HG03139 (cell line): Measurements from ENCODE around the gene NRP1.
A peak's percentile ranks its signal among the peaks of the same experiment; 100 is the strongest.

ENCODE experiments used
- ATAC-seq: cut with Tn5 transposase; IDR thresholded peaks from one replicate; pipeline ENCODE4 v1.9.1; 2021; ENCODE audit not compliant: unreplicated experiment

NRP1 gene

GRCh38 chr10:33216661-33217427 lies 117.6 kb downstream of the NRP1 start:
- ATAC-seq = no peak

- no peak for ATAC-seq
Measured at GRCh38 chr10:33215635-33216034, 118.8 kb downstream of the NRP1 start.

GRCh38 chr10:33215154-33215553 lies 119.3 kb downstream of the NRP1 start:
- no peak for ATAC-seq

- ATAC-seq = no peak
Measured at GRCh38 chr10:33214174-33214573, 120.3 kb downstream of the NRP1 start.

GRCh38 chr10:33212061-33212748 lies 122.3 kb downstream of the NRP1 start:
- no peak for ATAC-seq

- no peak for ATAC-seq
Measured at GRCh38 chr10:33211106-33211878, 123.2 kb downstream of the NRP1 start.

- no peak for ATAC-seq
Measured at GRCh38 chr10:33209802-33210201, 124.7 kb downstream of the NRP1 start.

- ATAC-seq = no peak
Measured at GRCh38 chr10:33208166-33208565, 126.3 kb downstream of the NRP1 start.

GRCh38 chr10:33204031-33204430 lies 130.4 kb downstream of the NRP1 start:
- no peak for ATAC-seq

- no peak for ATAC-seq
Measured at GRCh38 chr10:33201971-33202370, 132.5 kb downstream of the NRP1 start.

- no peak for ATAC-seq
Measured at GRCh38 chr10:33201056-33201780, 133.2 kb downstream of the NRP1 start.

- ATAC-seq = no peak
Measured at GRCh38 chr10:33199731-33200232, 134.7 kb downstream of the NRP1 start.

- ATAC-seq = no peak
Measured at GRCh38 chr10:33198610-33199009, 135.9 kb downstream of the NRP1 start.

- ATAC-seq = no peak
Measured at GRCh38 chr10:33196710-33197491, 137.6 kb downstream of the NRP1 start.

GRCh38 chr10:33196377-33196706 lies 138.1 kb downstream of the NRP1 start:
- ATAC-seq = no peak

- no peak for ATAC-seq
Measured at GRCh38 chr10:33195608-33196376, 138.7 kb downstream of the NRP1 start.

- ATAC-seq = no peak
Measured at GRCh38 chr10:33193701-33194521, 140.6 kb downstream of the NRP1 start.

GRCh38 chr10:33193057-33193700 lies 141.3 kb downstream of the NRP1 start:
- ATAC-seq = peak; percentile 92
